Loucy (cell line): ENCODE results near the gene TEN1.

Experiments used
- EZH2phosphoT487 ChIP-seq: fragments of 200-600 bp; IDR thresholded peaks from 2 replicates; pipeline ENCODE4 v1.6.1; 2018; ENCODE audit warnings: antibody characterized with exemption, mild to moderate bottlenecking, moderate library complexity, borderline replicate concordance
- TF ChIP-seq, protein P1 (sequence below): fragments of 200-600 bp; sonication (generic); conservative IDR thresholded peaks from 2 replicates; pipeline ENCODE4 v1.5.1; 2014; ENCODE audit warnings: mild to moderate bottlenecking, antibody characterized with exemption, low read length

- TF ChIP-seq, protein P1, sequence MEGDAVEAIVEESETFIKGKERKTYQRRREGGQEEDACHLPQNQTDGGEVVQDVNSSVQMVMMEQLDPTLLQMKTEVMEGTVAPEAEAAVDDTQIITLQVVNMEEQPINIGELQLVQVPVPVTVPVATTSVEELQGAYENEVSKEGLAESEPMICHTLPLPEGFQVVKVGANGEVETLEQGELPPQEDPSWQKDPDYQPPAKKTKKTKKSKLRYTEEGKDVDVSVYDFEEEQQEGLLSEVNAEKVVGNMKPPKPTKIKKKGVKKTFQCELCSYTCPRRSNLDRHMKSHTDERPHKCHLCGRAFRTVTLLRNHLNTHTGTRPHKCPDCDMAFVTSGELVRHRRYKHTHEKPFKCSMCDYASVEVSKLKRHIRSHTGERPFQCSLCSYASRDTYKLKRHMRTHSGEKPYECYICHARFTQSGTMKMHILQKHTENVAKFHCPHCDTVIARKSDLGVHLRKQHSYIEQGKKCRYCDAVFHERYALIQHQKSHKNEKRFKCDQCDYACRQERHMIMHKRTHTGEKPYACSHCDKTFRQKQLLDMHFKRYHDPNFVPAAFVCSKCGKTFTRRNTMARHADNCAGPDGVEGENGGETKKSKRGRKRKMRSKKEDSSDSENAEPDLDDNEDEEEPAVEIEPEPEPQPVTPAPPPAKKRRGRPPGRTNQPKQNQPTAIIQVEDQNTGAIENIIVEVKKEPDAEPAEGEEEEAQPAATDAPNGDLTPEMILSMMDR, result no peak
- TF ChIP-seq EZH2phosphoT487, result no peak
Measured at GRCh38 chr17:76025294-76025693, 46.3 kb downstream of the TEN1 start.
